PC-9 (cell line): ENCODE measurements around the gene MGAT4A. TPM values are rescaled to one million over a fixed set of nuclear protein-coding genes. Genes with fewer than 3 reads are reported as not detected.

Experiments used
- BruUV-seq: library from RNA; stranded (reverse); fragments of 400-500 nt; replicated peaks from 2 replicates; lab custom pipeline; 2021; lab: Mats Ljungman, UMichigan
- CTCF ChIA-PET: fragments of 300-600 bp; sonication (Branson Sonifier 250); formaldehyde crosslinking; loops from one replicate; lab custom pipeline; 2022; ENCODE audit warnings: antibody characterized with exemption; lab: Charles Lee
- POLR2A ChIA-PET: fragments of 300-600 bp; sonication (Branson Sonifier 250); formaldehyde crosslinking; loops from one replicate; lab custom pipeline; 2022; ENCODE audit warnings: antibody characterized with exemption; ENCODE audit not compliant: unreplicated experiment; lab: Charles Lee
- DNase-seq, 2 experiments: peaks; one replicate each; pipeline versions ENCODE4 v3.0.0 to v3.0.0-alpha.2; 2015 to 2022; ENCODE audit warnings: mixed read lengths in 1 of 2
- H2AFZ ChIP-seq: fragments of 200-600 bp; sonication (generic); 2 replicates; pipeline ENCODE4 v1.8.1; 2017; ENCODE audit warnings: antibody characterized with exemption
- H3F3A ChIP-seq: fragments of 200-600 bp; sonication (generic); 2 replicates; pipeline ENCODE4 v1.8.1; 2017; ENCODE audit warnings: antibody characterized with exemption, mild to moderate bottlenecking, low read depth; ENCODE audit not compliant: insufficient read depth
- H3K27ac ChIP-seq: fragments of 200-600 bp; sonication (generic); 2 replicates; pipeline ENCODE4 v1.6.1; 2016; ENCODE audit warnings: mixed run types
- H3K27me3 ChIP-seq: fragments of 200-600 bp; sonication (generic); 2 replicates; pipeline ENCODE4 v1.6.1; 2016; ENCODE audit warnings: low read depth, mixed run types; ENCODE audit not compliant: insufficient read depth
- H3K36me3 ChIP-seq: fragments of 200-600 bp; sonication (generic); 2 replicates; pipeline ENCODE4 v1.6.1; 2016; ENCODE audit warnings: low read depth, mixed run types
- H3K4me1 ChIP-seq: fragments of 200-600 bp; sonication (generic); replicated peaks from 2 replicates; pipeline ENCODE4 v1.6.1; 2016; ENCODE audit warnings: mixed run types; ENCODE audit not compliant: insufficient read depth
- H3K4me2 ChIP-seq: fragments of 200-600 bp; sonication (generic); 2 replicates; pipeline ENCODE4 v1.6.1; 2017; ENCODE audit warnings: mixed run types
- H3K4me3 ChIP-seq: fragments of 200-600 bp; sonication (generic); 2 replicates; pipeline ENCODE4 v1.6.1; 2016; ENCODE audit warnings: mixed run types
- H3K79me2 ChIP-seq: fragments of 200-600 bp; sonication (generic); 2 replicates; pipeline ENCODE4 v1.6.1; 2017; ENCODE audit warnings: low read depth, mixed run types
- H3K9me2 ChIP-seq: fragments of 200-600 bp; sonication (generic); 2 replicates; pipeline ENCODE4 v1.8.1; 2017; ENCODE audit warnings: mild to moderate bottlenecking; ENCODE audit not compliant: insufficient read depth
- H3K9me3 ChIP-seq: fragments of 200-600 bp; sonication (generic); 2 replicates; pipeline ENCODE4 v1.8.1; 2016; ENCODE audit warnings: low read depth; ENCODE audit not compliant: insufficient read depth
- H4K20me1 ChIP-seq: fragments of 200-600 bp; sonication (generic); 2 replicates; pipeline ENCODE4 v1.8.1; 2017; ENCODE audit not compliant: insufficient read depth
- CTCF ChIP-seq: fragments of 200-600 bp; sonication (generic); conservative IDR thresholded peaks from 2 replicates; pipeline ENCODE4 v1.6.1; 2017; ENCODE audit warnings: mixed run types, antibody characterized with exemption, mild to moderate bottlenecking, moderate library complexity
- EZH2 ChIP-seq: fragments of 200-600 bp; sonication (generic); IDR thresholded peaks from 2 replicates; pipeline ENCODE4 v1.8.0; 2017; ENCODE audit warnings: antibody characterized with exemption, low read depth
- intact Hi-C: fragments of 100-400 bp; cut with micrococcal nuclease; formaldehyde crosslinking; loops from one replicate; pipeline ENCODE4 v1.10.0; 2022; ENCODE audit not compliant: unreplicated experiment
- total RNA-seq: library from RNA; stranded (reverse); gene quantifications from 2 replicates; pipeline ENCODE4 v1.2.3, GENCODE V29; 2021

The MGAT4A gene
- total RNA-seq, 1 experiment from 2014 or later = 12.9 TPM

- Histone ChIP-seq H3K27me3 (no peaks in the 10 kb centered on the region), H3K4me3 (no peak overlapping the region), H3K9me2 (no peaks in the 10 kb centered on the region), H3K27ac (no peak overlapping the region), H3K79me2 (no peaks in the 10 kb centered on the region), H3K4me1 (no peaks in the 10 kb centered on the region), H3K4me2 (no peak overlapping the region), H2AFZ (no peak overlapping the region), H3K36me3 (no peaks in the 10 kb centered on the region), H4K20me1 (no peaks in the 10 kb centered on the region), H3F3A (no peaks in the 10 kb centered on the region), H3K9me3 (no peaks in the 10 kb centered on the region)
- POLR2A ChIA-PET = no interaction called here
- CTCF ChIA-PET = no interaction called here
- TF ChIP-seq EZH2 (no peak), CTCF (no peak)
- BruUV-seq = no TSS peak
- intact Hi-C loops = no loop called here
- DNase-seq = no peak
Measured at GRCh38 chr2:98637401-98638147, 93.4 kb downstream of the MGAT4A start.

- TF ChIP-seq EZH2 = no peak
- peak; percentile 47 for TF ChIP-seq CTCF
- intact Hi-C loops = no loop called here
- ChIA-PET CTCF (no interaction called here), POLR2A (no interaction called here)
- H3K9me3 ChIP-seq = no peaks in the 10 kb centered on the region
- no peak overlapping the region for H3K4me3 ChIP-seq
- no peak overlapping the region for H3K4me2 ChIP-seq
- BruUV-seq = no TSS peak
- no peaks in the 10 kb centered on the region for H3K9me2 ChIP-seq
- no peaks in the 10 kb centered on the region for H3K79me2 ChIP-seq
- H3K27me3 ChIP-seq = no peaks in the 10 kb centered on the region
- no peaks in the 10 kb centered on the region for H3K4me1 ChIP-seq
- no peaks in the 10 kb centered on the region for H4K20me1 ChIP-seq
- H3K36me3 ChIP-seq = no peaks in the 10 kb centered on the region
- no peak for DNase-seq
- H2AFZ ChIP-seq = no peak overlapping the region
- H3K27ac ChIP-seq = no peak overlapping the region
- H3F3A ChIP-seq = no peaks in the 10 kb centered on the region
Measured at GRCh38 chr2:98634406-98635092, 96.4 kb downstream of the MGAT4A start.

- no peaks in the 10 kb centered on the region for H3K9me2 ChIP-seq
- TF ChIP-seq CTCF (no peak), EZH2 (no peak)
- no peak overlapping the region for H3K4me3 ChIP-seq
- ChIA-PET POLR2A (interaction anchor here (0.7 kb wide), 1 partner anchor 24 kb away, joined by 3 read pairs; no protein-coding TSS in a partner anchor), CTCF (no interaction called here)
- H3K4me2 ChIP-seq = no peak overlapping the region
- H3K4me1 ChIP-seq = no peaks in the 10 kb centered on the region
- H3K27me3 ChIP-seq = no peaks in the 10 kb centered on the region
- no peaks in the 10 kb centered on the region for H3F3A ChIP-seq
- H3K36me3 ChIP-seq = no peaks in the 10 kb centered on the region
- H2AFZ ChIP-seq = no peak overlapping the region
- H3K27ac ChIP-seq = no peak overlapping the region
- intact Hi-C loops = no loop called here
- H3K9me3 ChIP-seq = no peaks in the 10 kb centered on the region
- no peaks in the 10 kb centered on the region for H4K20me1 ChIP-seq
- no TSS peak for BruUV-seq
- no peak for DNase-seq
- H3K79me2 ChIP-seq = no peaks in the 10 kb centered on the region
Measured at GRCh38 chr2:98632351-98632750, 98.6 kb downstream of the MGAT4A start.
